Activated naive CD4-positive, alpha-beta T cell treated with anti-CD3 and anti-CD28 coated beads, Interleukin-2, amount 10 ng/mL, durations not matched to agents 7 days and 5 days (primary cell): ENCODE results near the gene EHBP1.
A peak's percentile ranks its signal among the peaks of the same experiment; 100 is the strongest.

ENCODE experiments used
- CTCF ChIA-PET: fragments of 350-600 bp; sonication (Branson Sonifier 250); formaldehyde crosslinking; loops from one replicate; lab custom pipeline; 2021; ENCODE audit warnings: antibody characterized with exemption; lab: Charles Lee
- DNase-seq: peaks from one replicate; pipeline ENCODE4 v3.0.0-alpha.2; 2020
- H3K27ac Mint-ChIP-seq: one replicate; pipeline ENCODE4 v1.8.0; 2021; ENCODE audit warnings: mild to moderate bottlenecking, moderate library complexity, mixed read lengths
- H3K27me3 Mint-ChIP-seq: one replicate; pipeline ENCODE4 v1.8.0; 2021; ENCODE audit warnings: mild to moderate bottlenecking, mixed read lengths
- H3K36me3 Mint-ChIP-seq: one replicate; pipeline ENCODE4 v1.8.0; 2021; ENCODE audit warnings: mixed read lengths
- H3K4me1 Mint-ChIP-seq: one replicate; pipeline ENCODE4 v1.8.0; 2021; ENCODE audit warnings: mixed read lengths
- H3K4me3 Mint-ChIP-seq: one replicate; pipeline ENCODE4 v1.8.0; 2021; ENCODE audit warnings: mild to moderate bottlenecking, moderate library complexity, mixed read lengths
- H3K9me3 Mint-ChIP-seq: one replicate; pipeline ENCODE4 v1.8.0; 2021; ENCODE audit warnings: mixed read lengths

Gene EHBP1

DNA sequence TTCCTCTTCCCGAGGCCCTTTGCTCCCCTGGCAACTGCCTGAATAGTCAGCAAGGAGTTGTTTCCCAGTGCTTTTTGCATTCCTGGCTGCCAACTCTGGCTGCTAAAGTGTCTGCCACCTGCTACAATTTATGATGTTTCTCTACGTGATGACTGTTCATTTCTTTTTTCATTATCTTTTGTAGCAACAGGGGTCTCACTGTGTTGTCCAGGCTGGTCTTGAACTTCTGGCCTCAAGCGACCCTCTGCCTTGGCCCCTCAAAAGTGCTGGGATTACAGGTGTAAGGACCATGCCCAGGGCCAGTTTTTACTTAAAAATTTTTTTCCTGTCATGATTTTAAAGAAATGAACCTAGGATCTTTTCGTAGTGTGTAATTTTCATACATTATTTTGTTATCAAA, 11.3 kb downstream of the EHBP1 start:
- Mint-ChIP-seq H3K36me3 (peaks cover 13% of the 10 kb centered on the region), H3K4me1 (no peaks in the 10 kb centered on the region), H3K4me3 (no peak overlapping the region), H3K9me3 (no peaks in the 10 kb centered on the region), H3K27me3 (no peaks in the 10 kb centered on the region), H3K27ac (no peak overlapping the region)
- CTCF ChIA-PET, result no interaction called here
- no peak for DNase-seq

DNA sequence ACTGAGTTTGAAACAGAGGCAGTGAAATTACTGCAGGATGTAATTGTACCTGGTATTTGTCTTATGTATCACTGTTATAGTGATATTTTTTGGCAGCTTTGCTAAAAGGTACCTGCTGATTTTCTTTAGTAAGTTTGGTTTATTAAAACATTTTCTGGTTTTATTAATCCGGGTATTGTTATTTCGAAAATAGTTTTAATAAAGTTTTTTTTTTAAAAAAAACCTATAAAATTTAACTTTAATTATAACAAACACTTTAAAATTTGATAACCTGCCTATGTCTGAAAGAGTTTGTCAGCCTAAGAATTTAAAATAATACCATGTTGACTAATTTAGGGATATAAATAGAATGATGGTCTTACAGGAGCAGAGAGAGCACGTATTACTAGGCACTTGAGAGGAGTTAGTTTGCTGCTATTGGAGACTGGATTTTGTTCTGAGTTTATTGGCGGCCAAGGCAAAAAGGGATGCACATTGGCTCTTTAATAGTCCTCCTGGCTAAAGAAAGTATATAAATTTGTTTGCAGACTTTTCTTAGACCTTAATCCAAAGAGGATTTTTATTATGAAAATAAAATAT, 12.1 kb downstream of the EHBP1 start:
- H3K9me3 Mint-ChIP-seq, result peaks cover 2% of the 10 kb centered on the region
- no peak overlapping the region for H3K4me3 Mint-ChIP-seq
- no peak for DNase-seq
- CTCF ChIA-PET, result no interaction called here
- H3K36me3 Mint-ChIP-seq, result peaks cover 16% of the 10 kb centered on the region
- H3K27ac Mint-ChIP-seq, result no peak overlapping the region
- H3K4me1 Mint-ChIP-seq, result no peaks in the 10 kb centered on the region
- no peaks in the 10 kb centered on the region for H3K27me3 Mint-ChIP-seq

DNA sequence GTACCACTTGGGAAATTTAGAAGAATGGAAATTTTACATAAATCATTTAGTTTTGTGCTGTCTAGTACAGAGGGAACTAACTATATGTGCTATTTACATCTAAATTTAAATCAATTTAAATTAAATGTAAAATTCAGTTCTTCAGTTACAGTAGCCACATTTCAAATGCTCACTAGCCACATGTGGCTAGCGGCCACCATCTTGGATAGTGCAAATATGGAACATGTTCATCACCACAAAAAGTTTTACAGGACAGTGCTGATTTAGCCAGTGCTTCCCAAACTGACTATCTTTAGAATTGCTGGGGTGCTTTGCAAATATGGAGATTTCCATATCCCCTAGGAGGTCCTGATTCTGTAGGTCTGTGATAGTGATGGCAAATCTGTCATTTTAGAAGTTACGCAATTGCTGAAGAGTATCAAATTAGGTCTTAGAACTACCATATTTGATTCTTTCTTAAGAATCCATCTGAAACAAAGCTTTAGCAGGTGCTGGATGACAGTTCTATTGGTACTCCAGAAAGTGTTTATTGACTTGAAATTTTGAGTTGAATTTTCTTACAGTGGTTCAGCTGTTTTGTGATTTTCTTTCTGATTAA, 12.8 kb downstream of the EHBP1 start:
- H3K27me3 Mint-ChIP-seq, result no peaks in the 10 kb centered on the region
- CTCF ChIA-PET, result no interaction called here
- H3K36me3 Mint-ChIP-seq, result peaks cover 18% of the 10 kb centered on the region
- H3K4me1 Mint-ChIP-seq, result no peaks in the 10 kb centered on the region
- H3K27ac Mint-ChIP-seq, result no peak overlapping the region
- no peak for DNase-seq
- no peak overlapping the region for H3K4me3 Mint-ChIP-seq
- H3K9me3 Mint-ChIP-seq, result peaks cover 9% of the 10 kb centered on the region

DNA sequence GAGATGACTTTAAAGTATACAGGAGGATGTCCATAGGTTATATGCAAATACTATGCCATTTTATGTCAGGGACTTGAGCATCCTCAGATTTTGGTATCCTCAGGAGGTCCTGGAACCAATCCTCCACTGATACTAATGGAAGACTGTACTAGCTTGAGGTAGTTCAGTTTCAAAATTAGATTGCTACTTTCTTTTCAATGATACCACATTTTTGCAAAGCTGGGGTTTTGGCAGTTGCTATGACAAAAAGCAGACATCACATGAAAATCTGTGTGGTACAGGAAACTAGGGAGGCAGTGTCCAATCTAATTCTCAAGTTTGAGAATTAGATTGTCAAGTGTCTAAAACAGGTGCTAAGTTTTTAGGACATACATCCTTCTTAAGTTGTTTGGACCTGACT, 14.2 kb downstream of the EHBP1 start:
- DNase-seq, result no peak
- Mint-ChIP-seq H3K27me3 (no peaks in the 10 kb centered on the region), H3K4me1 (no peaks in the 10 kb centered on the region), H3K4me3 (no peak overlapping the region), H3K27ac (no peak overlapping the region), H3K36me3 (peaks cover 15% of the 10 kb centered on the region), H3K9me3 (peaks cover 18% of the 10 kb centered on the region)
- CTCF ChIA-PET, result no interaction called here

DNA sequence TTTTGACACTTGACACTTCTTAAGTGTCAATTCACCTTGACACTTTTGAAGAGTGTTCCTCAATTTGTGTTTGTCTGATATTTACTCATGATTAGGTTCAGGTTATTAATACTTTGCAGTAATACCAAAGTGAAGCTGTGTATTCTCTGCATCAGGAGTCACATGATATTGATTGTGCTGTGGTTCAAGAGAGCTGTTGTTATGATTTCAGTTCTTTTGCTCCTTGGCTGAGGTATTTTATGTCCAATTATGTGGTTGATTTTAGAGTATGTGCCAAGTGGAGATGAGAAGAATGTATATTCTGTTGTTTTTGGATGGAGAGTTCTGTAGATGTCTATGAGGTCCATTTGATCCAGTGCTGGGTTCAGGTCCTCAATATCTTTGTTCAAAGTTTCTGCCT, 17.2 kb downstream of the EHBP1 start:
- CTCF ChIA-PET, result interaction anchor here (2.1 kb wide), 1 partner anchor 266 kb away, joined by 9 read pairs; no protein-coding TSS in a partner anchor
- H3K27ac Mint-ChIP-seq, result no peak overlapping the region

DNA sequence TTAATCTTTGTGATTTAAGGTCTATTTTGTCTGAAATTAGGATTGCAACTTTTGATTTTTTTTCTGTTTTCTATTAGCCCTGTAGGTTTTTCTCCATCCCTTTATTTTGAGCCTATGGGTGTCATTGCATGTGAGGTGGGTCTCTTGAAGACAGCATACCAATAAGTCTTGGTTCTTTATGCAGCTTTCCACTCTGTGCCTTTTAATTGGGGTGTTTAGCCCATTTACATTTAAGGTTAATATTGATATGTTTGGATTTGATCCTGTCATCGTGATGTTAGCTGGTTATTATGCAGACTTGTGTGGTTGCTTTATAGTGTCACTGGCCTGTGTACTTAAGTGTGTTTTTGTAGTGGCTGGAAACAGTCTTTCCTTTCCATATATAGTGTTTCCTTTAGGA, 17.7 kb downstream of the EHBP1 start:
- CTCF ChIA-PET, result interaction anchor here (1.2 to 2.1 kb wide), 2 partner anchors 17 to 266 kb away, joined by 3 to 9 read pairs; no protein-coding TSS in a partner anchor
- Mint-ChIP-seq H3K27me3 (no peaks in the 10 kb centered on the region), H3K4me3 (no peak overlapping the region), H3K4me1 (no peaks in the 10 kb centered on the region), H3K9me3 (peaks cover 18% of the 10 kb centered on the region), H3K27ac (no peak overlapping the region), H3K36me3 (peaks cover 8% of the 10 kb centered on the region)
- DNase-seq, result no peak

More for the DNA sequence above, 17.2 kb downstream of the EHBP1 start:
- no peak for DNase-seq
- no peak overlapping the region for H3K4me3 Mint-ChIP-seq
- H3K9me3 Mint-ChIP-seq, result peaks cover 18% of the 10 kb centered on the region
- H3K4me1 Mint-ChIP-seq, result no peaks in the 10 kb centered on the region
- H3K36me3 Mint-ChIP-seq, result peaks cover 8% of the 10 kb centered on the region
- H3K27me3 Mint-ChIP-seq, result no peaks in the 10 kb centered on the region

DNA sequence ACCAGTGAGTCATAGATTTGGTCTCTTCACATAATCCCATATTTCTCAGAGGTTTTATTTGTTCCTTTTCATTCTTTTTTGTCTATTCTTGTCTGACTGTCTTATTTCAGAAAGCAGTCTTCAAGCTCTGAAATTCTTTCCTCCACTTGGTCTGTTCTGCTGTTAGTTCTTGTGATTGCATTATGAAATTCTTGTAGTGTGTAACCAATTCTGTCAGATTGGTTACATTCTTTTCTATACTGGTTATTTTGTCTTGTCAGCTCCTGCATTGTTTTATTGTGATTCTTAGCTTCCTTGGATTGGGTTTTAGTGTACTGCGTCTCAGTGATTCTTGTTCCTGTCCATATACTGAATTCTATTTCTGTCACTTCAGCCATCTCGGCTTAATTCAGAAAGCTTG, 18.6 kb downstream of the EHBP1 start:
- H3K27ac Mint-ChIP-seq, result no peak overlapping the region
- H3K36me3 Mint-ChIP-seq, result peaks cover 8% of the 10 kb centered on the region
- H3K4me3 Mint-ChIP-seq, result no peak overlapping the region
- no peaks in the 10 kb centered on the region for H3K27me3 Mint-ChIP-seq
- CTCF ChIA-PET, result interaction anchor here (1.1 to 2.1 kb wide), 3 partner anchors 16 to 267 kb away, joined by 3 to 9 read pairs (median 3); no protein-coding TSS in a partner anchor
- no peak for DNase-seq
- H3K4me1 Mint-ChIP-seq, result no peaks in the 10 kb centered on the region
- peaks cover 18% of the 10 kb centered on the region for H3K9me3 Mint-ChIP-seq

DNA sequence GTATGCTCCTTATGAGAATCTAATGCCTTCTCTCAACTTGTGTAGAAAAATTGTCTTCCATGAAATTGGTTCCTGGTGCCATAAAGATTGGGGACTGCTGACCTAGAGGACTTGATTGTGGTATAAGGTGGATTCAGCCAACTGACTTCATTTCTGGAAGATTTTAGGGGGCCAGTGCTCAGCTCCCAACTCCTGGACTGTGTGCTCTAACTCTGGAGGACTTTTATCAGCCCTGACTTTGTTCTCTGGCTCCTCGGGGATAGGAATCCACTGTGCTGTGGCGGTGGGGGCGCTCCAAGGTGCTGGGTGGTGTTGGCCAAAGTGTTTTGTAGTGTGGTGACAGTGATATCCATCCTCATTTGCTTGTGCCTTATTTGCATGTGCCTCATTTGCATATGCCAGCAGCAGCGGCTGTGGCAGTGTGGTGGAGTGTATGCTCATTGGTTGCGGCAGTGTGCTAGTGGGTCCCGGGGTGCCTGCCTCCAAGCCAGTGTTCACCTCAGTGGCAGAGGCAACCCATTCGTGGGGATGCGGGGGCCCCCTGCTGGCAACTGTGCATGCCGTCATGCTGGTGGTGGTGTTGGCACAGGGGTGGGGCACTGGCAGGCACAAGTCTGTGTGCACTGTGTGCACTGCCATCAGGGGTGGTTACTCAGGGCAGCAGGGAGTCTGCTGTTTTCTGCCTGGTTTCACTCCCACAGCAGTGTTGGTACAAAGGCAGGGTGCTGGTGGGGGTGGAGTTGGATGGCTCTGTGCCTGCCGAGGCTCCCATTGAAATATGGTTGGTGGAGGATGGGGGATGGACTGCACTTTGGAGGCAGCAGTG, 19.6 kb downstream of the EHBP1 start:
- Mint-ChIP-seq H3K9me3 (peaks cover 18% of the 10 kb centered on the region), H3K27ac (no peak overlapping the region), H3K36me3 (peaks cover 8% of the 10 kb centered on the region), H3K4me3 (no peak overlapping the region), H3K27me3 (no peaks in the 10 kb centered on the region), H3K4me1 (no peaks in the 10 kb centered on the region)
- peak; percentile 41 for DNase-seq
- CTCF ChIA-PET, result interaction anchor here (1.1 to 2.1 kb wide), 2 partner anchors 50 to 268 kb away, joined by 3 to 9 read pairs; no protein-coding TSS in a partner anchor

DNA sequence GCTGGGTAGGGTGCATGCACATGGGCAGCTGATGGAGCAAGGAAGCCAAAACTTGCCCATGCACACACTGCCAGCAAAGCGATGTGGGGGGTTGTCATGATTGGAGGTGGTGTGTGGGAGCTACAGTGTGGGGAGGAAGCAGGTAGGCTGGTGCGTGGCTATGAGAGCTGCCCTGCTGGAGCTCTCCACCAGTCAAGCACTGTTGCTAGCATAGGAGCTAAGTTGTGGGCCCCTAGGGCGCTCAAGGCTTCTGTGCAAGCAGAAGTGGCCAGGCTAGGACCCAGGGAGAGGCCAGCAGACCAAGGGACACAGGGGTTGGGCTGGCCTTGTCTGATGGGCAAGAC, 20.2 kb downstream of the EHBP1 start:
- Mint-ChIP-seq H3K9me3 (peaks cover 19% of the 10 kb centered on the region), H3K27ac (no peak overlapping the region), H3K4me3 (no peak overlapping the region), H3K4me1 (no peaks in the 10 kb centered on the region), H3K27me3 (no peaks in the 10 kb centered on the region), H3K36me3 (peaks cover 8% of the 10 kb centered on the region)
- DNase-seq, result no peak
- CTCF ChIA-PET, result no interaction called here

DNA sequence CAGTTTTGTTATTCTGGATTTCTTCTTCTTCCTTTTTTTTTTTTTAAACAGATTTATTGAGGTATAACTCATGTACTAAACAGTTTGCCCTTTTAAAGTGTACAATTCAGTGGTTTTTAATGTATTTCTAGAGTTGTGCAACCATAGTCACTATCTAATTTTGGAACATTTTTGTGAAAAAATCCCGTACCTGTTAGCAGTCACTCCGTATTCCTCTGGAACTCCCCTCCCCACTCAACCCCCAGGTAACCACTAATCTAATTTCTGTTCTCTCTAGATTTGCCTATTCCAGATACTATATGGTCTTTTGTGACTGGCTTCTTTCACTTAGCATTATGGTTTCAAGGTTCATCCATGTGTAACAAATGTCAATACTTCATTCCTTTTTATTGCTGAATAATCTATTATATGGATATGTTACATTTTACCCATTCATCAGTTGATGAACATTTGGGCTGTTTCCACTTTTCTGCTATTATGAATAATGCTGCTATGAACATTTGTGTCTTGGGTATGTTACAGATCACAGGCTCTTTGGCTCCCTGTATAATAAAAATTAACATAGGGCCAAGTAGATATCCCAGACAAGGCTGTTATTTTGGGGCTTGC, 21.9 kb downstream of the EHBP1 start:
- CTCF ChIA-PET, result no interaction called here
- peaks cover 8% of the 10 kb centered on the region for H3K36me3 Mint-ChIP-seq
- H3K4me3 Mint-ChIP-seq, result no peak overlapping the region
- H3K4me1 Mint-ChIP-seq, result no peaks in the 10 kb centered on the region
- H3K27ac Mint-ChIP-seq, result no peak overlapping the region
- DNase-seq, result no peak
- H3K9me3 Mint-ChIP-seq, result peaks cover 24% of the 10 kb centered on the region
- no peaks in the 10 kb centered on the region for H3K27me3 Mint-ChIP-seq

DNA sequence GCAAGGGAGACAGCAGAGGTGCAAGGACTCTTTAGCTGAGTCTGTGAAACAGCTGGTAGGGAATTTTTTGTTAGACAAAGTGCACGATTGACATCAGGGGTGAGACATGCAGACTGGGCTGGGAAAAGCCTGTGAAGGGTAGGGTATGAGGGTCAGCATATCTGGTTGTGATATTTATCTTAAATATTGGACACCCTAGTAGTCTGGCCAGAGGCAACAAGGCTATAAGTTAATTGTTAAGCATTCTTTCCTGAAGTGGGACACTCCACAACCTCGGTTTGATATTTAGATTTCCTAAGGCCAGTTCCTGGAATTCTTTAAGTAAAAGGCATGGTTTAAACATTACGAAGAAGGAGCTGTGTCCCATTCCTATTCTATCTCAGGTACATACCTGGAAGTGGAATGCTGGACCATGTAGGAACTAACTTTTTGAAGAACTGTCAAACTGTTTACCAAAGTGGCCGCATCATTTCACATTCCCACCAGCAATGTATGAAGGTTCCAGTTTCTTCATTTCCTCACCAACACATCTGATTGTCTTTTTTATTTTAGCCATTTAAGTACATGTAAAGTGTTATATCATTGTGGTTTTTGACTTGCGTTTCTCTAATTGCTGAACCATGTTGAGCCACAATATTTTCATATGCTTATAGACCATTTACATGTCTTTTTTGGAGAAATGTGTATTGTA, 22.5 kb downstream of the EHBP1 start:
- DNase-seq, result no peak
- H3K4me1 Mint-ChIP-seq, result no peaks in the 10 kb centered on the region
- H3K9me3 Mint-ChIP-seq, result peaks cover 17% of the 10 kb centered on the region
- H3K4me3 Mint-ChIP-seq, result no peak overlapping the region
- CTCF ChIA-PET, result no interaction called here
- H3K36me3 Mint-ChIP-seq, result peaks cover 4% of the 10 kb centered on the region
- H3K27me3 Mint-ChIP-seq, result no peaks in the 10 kb centered on the region
- no peak overlapping the region for H3K27ac Mint-ChIP-seq

DNA sequence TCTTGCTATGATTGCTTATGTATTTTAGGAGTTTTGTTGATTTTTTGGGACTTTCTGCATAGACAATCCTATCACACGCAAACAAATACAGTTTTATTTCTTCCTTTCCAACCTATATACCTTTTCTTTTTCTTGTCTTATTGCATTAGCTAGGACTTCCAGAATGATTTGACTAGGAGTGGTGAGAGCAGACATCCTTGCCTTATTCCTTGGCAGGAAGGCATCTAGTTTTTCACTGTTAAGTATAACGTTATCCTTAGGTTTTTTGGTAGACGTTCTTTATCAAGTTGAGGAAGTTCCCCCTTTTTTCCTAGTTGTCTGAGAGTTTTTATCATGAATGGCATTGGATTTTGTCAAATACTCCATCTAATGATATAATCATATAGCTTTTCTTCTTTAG, 25.8 kb downstream of the EHBP1 start:
- DNase-seq, result no peak

DNA sequence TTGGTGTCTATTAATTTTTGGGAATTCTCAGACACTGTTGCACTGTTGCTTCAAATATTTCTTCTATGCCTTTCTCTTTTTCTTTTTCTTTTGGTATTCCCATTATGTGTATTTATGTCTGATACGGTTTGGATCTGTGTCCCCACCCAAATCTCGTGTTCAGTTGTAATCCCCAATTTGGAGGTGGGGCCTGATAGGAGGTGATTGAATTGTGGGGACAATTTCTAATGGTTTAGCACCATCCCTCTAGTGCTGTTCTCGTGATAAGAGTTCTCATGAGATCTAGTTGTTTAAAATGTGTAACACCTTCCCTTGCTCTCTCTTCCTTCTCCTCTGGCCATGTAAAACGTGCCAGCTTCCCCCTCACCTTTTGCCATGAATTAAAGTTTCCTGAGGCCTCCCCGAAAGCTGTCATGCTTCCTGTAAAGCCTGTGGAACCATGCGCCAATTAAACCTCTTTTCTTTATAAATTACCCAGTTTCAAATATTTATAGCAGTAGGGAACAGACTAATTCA, 26.8 kb downstream of the EHBP1 start:
- peaks cover 1% of the 10 kb centered on the region for H3K36me3 Mint-ChIP-seq
- no peaks in the 10 kb centered on the region for H3K4me1 Mint-ChIP-seq
- no peaks in the 10 kb centered on the region for H3K27me3 Mint-ChIP-seq
- no peak for DNase-seq
- no peak overlapping the region for H3K4me3 Mint-ChIP-seq
- no peak overlapping the region for H3K27ac Mint-ChIP-seq
- peaks cover 6% of the 10 kb centered on the region for H3K9me3 Mint-ChIP-seq
- CTCF ChIA-PET, result no interaction called here

More for the DNA sequence above, 25.8 kb downstream of the EHBP1 start:
- H3K9me3 Mint-ChIP-seq, result peaks cover 6% of the 10 kb centered on the region
- no peaks in the 10 kb centered on the region for H3K27me3 Mint-ChIP-seq
- no peak overlapping the region for H3K27ac Mint-ChIP-seq
- H3K36me3 Mint-ChIP-seq, result peaks cover 1% of the 10 kb centered on the region
- H3K4me1 Mint-ChIP-seq, result no peaks in the 10 kb centered on the region
- H3K4me3 Mint-ChIP-seq, result no peak overlapping the region
- CTCF ChIA-PET, result no interaction called here

DNA sequence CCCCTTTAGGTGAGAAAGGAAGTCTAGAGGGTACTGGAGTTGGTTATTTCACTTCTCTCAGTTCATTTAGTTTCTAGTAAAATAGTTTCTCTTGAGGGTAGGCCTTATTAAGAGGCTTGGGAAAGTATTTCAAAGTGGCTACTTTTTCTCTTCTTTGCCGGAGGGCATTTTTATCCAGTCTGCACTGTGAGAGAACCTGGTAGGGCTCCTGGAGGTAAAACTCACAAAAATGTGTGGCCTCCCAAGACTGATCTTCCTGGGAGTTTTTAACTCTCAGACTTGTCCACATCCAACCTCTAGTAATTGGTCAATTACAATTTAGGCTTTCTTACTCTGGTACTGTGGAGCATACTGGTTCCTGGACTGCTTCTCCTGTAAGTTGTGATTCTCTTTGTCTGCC, 28.0 kb downstream of the EHBP1 start:
- peaks cover 1% of the 10 kb centered on the region for H3K36me3 Mint-ChIP-seq
- peaks cover 6% of the 10 kb centered on the region for H3K9me3 Mint-ChIP-seq
- CTCF ChIA-PET, result no interaction called here
- no peaks in the 10 kb centered on the region for H3K27me3 Mint-ChIP-seq
- H3K4me3 Mint-ChIP-seq, result no peak overlapping the region
- peak overlapping the region; percentile 63 for H3K27ac Mint-ChIP-seq
- no peaks in the 10 kb centered on the region for H3K4me1 Mint-ChIP-seq
- DNase-seq, result no peak
